K562 (cell line): ENCODE data around the gene FBXO4. TPM values are rescaled to one million over a fixed set of nuclear protein-coding genes. Genes with fewer than 3 reads are reported as not detected.

ENCODE experiments used
- ATAC-seq: fragments of 200-7000 bp; cut with Tn5 transposase; 3 replicates; pipeline ENCODE4 v1.9.1; 2020; ENCODE audit warnings: moderate library complexity
- BruUV-seq: library from RNA; stranded (reverse); fragments of 400-500 nt; replicated peaks from 2 replicates; lab custom pipeline; 2021; lab: Mats Ljungman, UMichigan
- CTCF ChIA-PET: fragments of 300-600 bp; formaldehyde crosslinking; extraction: SDS; loops from one replicate; lab custom pipeline; 2021; ENCODE audit warnings: low intra/inter-chr PET ratio; lab: Yijun Ruan, JAX
- POLR2A ChIA-PET: fragments of 300-600, 350-650 bp; sonication (Branson Sonifier 250); formaldehyde crosslinking; extraction: SDS; loops from one replicate; lab custom pipeline; 2021; ENCODE audit warnings: antibody characterized with exemption, inconsistent platforms; lab: Yijun Ruan, JAX
- DNase-seq, 4 experiments: peaks; one replicate each; pipeline versions ENCODE4 v3.0.0 to v3.0.0-alpha.2; 2011 to 2018; ENCODE audit warnings: low spot score in 3 of 4, mixed read lengths in 3 of 4; ENCODE audit errors: extremely low read depth in 1 of 4
- FAIRE-seq: peaks from 2 replicates; lab custom pipeline; 2011; peaks lifted over from hg19 to GRCh38; lab: Jason Lieb, UNC
- H2AFZ ChIP-seq: 2 replicates; pipeline ENCODE4 v1.6.0; 2011; ENCODE audit warnings: low read depth, low read length, control low read depth, inconsistent platforms
- H3K27ac ChIP-seq: fragments of 200-600 bp; 3 replicates; pipeline ENCODE4 v1.8.0; 2011; ENCODE audit warnings: low read depth, mild to moderate bottlenecking, control low read depth, inconsistent platforms, low read length, moderate library complexity, mixed read lengths; ENCODE audit errors: extremely low read depth
- H3K27me3 ChIP-seq, 2 experiments: fragments of 300-600 bp in 1 of 2; 2 replicates in 1 of 2; 3 replicates in 1 of 2; pipeline versions ENCODE4 v1.6.0 to v1.8.0; 2011; ENCODE audit warnings: inconsistent platforms in 2 of 2, low read length in 2 of 2, mild to moderate bottlenecking in 1 of 2, mixed read lengths in 1 of 2, moderate library complexity in 1 of 2; ENCODE audit not compliant: control insufficient read depth in 2 of 2, insufficient read depth in 2 of 2
- H3K36me3 ChIP-seq: fragments of 300-600 bp; 3 replicates; pipeline ENCODE4 v1.8.0; 2011; ENCODE audit warnings: mild to moderate bottlenecking, low read length, inconsistent platforms; ENCODE audit not compliant: control insufficient read depth, insufficient read depth
- H3K4me1 ChIP-seq, 2 experiments: fragments of 200-600 bp in 1 of 2; replicated peaks in 1 of 2; 2 replicates in 1 of 2; 3 replicates in 1 of 2; pipeline versions ENCODE4 v1.5.1 to v1.8.0; 2011; ENCODE audit warnings: inconsistent platforms in 2 of 2, low read length in 2 of 2, mild to moderate bottlenecking in 1 of 2, mixed read lengths in 1 of 2, moderate library complexity in 1 of 2; ENCODE audit not compliant: control insufficient read depth in 2 of 2, insufficient read depth in 2 of 2
- H3K4me2 ChIP-seq: 2 replicates; pipeline ENCODE4 v1.6.1; 2011; ENCODE audit warnings: low read length, control low read depth, inconsistent platforms, mixed read lengths; ENCODE audit not compliant: insufficient read depth
- H3K4me3 ChIP-seq: fragments of 200-600 bp; sonication (generic), shearing (Covaris generic); 2 replicates; pipeline ENCODE4 v1.5.1; 2016; ENCODE audit warnings: control low read depth, inconsistent platforms
- H3K79me2 ChIP-seq: fragments of 200-600 bp; 3 replicates; pipeline ENCODE4 v1.8.0; 2011; ENCODE audit warnings: low read length, inconsistent platforms; ENCODE audit not compliant: control insufficient read depth, insufficient read depth
- H3K9ac ChIP-seq, 2 experiments: 2 replicates each; pipeline versions ENCODE4 v1.6.0 to v1.6.1; 2011; ENCODE audit warnings: low read depth in 2 of 2, low read length in 2 of 2, control low read depth in 1 of 2, inconsistent platforms in 1 of 2, mild to moderate bottlenecking in 1 of 2, mixed read lengths in 1 of 2; ENCODE audit not compliant: insufficient read depth in 1 of 2
- H3K9me1 ChIP-seq: one replicate; pipeline ENCODE4 v1.6.0; 2011; ENCODE audit warnings: inconsistent platforms, mild to moderate bottlenecking, low read length, moderate library complexity; ENCODE audit not compliant: control insufficient read depth, insufficient read depth
- H3K9me3 ChIP-seq: replicated peaks from 2 replicates; pipeline ENCODE4 v1.5.1; 2011; ENCODE audit warnings: low read depth, low read length, inconsistent platforms; ENCODE audit not compliant: control insufficient read depth, insufficient read depth
- H4K20me1 ChIP-seq: replicated peaks from 2 replicates; pipeline ENCODE4 v1.6.1; 2011; ENCODE audit warnings: low read length, inconsistent platforms, mixed read lengths; ENCODE audit not compliant: control insufficient read depth, insufficient read depth
- PBX2 ChIP-seq, 2 experiments: IDR thresholded peaks in 1 of 2; conservative IDR thresholded peaks in 1 of 2; 2 replicates each; pipeline ENCODE4 v1.6.1; 2016; ENCODE audit warnings: low read depth in 2 of 2, mild to moderate bottlenecking in 1 of 2, missing compliant biosample characterization in 1 of 2, missing genetic modification characterization in 1 of 2, moderate library complexity in 1 of 2
- ZBTB40 ChIP-seq, 2 experiments: fragments of 450-650 bp in 1 of 2; sonication (generic) in 1 of 2; formaldehyde crosslinking in 1 of 2; IDR thresholded peaks; 2 replicates each; pipeline versions ENCODE4 v1.7.1 to v1.9.0; 2016 to 2022; ENCODE audit warnings: inconsistent platforms in 1 of 2, mild to moderate bottlenecking in 1 of 2, missing genetic modification reagents in 1 of 2
- WGBS: fragments of 100-300 bp; shearing (Covaris generic); methylation state at CpG from one replicate; pipeline ENCODE4 v1.1.6; 2016; ENCODE audit warnings: low coverage, mixed read lengths; ENCODE audit not compliant: insufficient coverage; ENCODE audit errors: missing lambda C conversion rate; 5-methylcytosine and 5-hydroxymethylcytosine counted together
- in situ Hi-C: fragments of 300-500 bp; cut with MboI; formaldehyde crosslinking; loops from 4 replicates; pipeline ENCODE4 v1.15.0; 2018; ENCODE audit warnings: inconsistent platforms, mixed read lengths
- intact Hi-C: fragments of 100-400 bp; cut with micrococcal nuclease; formaldehyde crosslinking; loops from 2 replicates; pipeline ENCODE4 v1.14.2; 2022
- polyA plus RNA-seq, 8 experiments: library from polyadenylated mRNA; depleted of rRNA in 4 of 8; stranded (reverse) in 5 of 8; unstranded in 3 of 8; fragments of >200 nt; fragmentation: Nextera tagmentation in 2 of 8; fragmentation: Illumina TruSeq in 1 of 8; extraction: Ambion mirVana in 2 of 8; extraction: Trizol in 1 of 8; gene quantifications; 2 replicates each; pipeline versions ENCODE4 v1.2.1 to v1.2.3, GENCODE V29; 2011 to 2014; ENCODE audit warnings: inconsistent platforms in 1 of 8, missing spikeins in 1 of 8
- total RNA-seq, 7 experiments: library from RNA; depleted of rRNA in 6 of 7; stranded (reverse); fragments of >200 nt in 6 of 7; fragmentation: Illumina TruSeq in 2 of 7; extraction: Trizol in 2 of 7; gene quantifications; 2 replicates each; pipeline versions ENCODE4 v1.2.1 to v1.2.3, GENCODE V29; 2011 to 2021; ENCODE audit warnings: low replicate concordance in 1 of 7
- TF ChIP-seq, protein P1 (sequence below), 3 experiments: IDR thresholded peaks in 2 of 3; conservative IDR thresholded peaks in 1 of 3; 2 replicates each; pipeline ENCODE4 v1.5.1; 2011 to 2012; ENCODE audit warnings: low read length in 3 of 3, mild to moderate bottlenecking in 3 of 3, control low read depth in 2 of 3, improper control_type of control experiment in 1 of 3, inconsistent platforms in 1 of 3, low read depth in 1 of 3, mixed read lengths in 1 of 3, moderate library complexity in 1 of 3; ENCODE audit not compliant: insufficient read depth in 2 of 3

FBXO4 gene
- total and polyA plus RNA-seq, 9 of the 15 experiments (the other 6 are each of a cell fraction or from before 2014, with no cell fraction given), result 5.9 to 33.4 (median 19.6) TPM

- FAIRE-seq, result no peak
- BruUV-seq, result no TSS peak
- intact Hi-C loops, result no loop called here
- CTCF ChIA-PET, result no interaction called here
- Histone ChIP-seq H3K4me3 (no peak overlapping the region), H3K36me3 (no peaks in the 10 kb centered on the region), H3K4me1 (0 out of 5 replicates have a peak, but pooled peaks cover 0 to 3% of the 10 kb centered on the region in 2 experiments)
- WGBS, result 48% methylated on average over 22 of the region's 22 CpGs
- in situ Hi-C loops, result no loop called here
- POLR2A ChIA-PET, result no interaction called here
- no peak for TF ChIP-seq PBX2 (CRISPR knock-in tag; IDR thresholded peaks at IDR 0.05; ENCODE audit: low read depth)
- TF ChIP-seq PBX2 (tag; conservative IDR thresholded peaks at IDR 0.05; ENCODE audit: low read depth), result no peak
- peak; percentile 81 for TF ChIP-seq ZBTB40 (IDR thresholded peaks at IDR 0.05)
- TF ChIP-seq ZBTB40 (CRISPR knock-in tag; IDR thresholded peaks at IDR 0.05), result peak; percentile 84
- TF ChIP-seq, protein P1, sequence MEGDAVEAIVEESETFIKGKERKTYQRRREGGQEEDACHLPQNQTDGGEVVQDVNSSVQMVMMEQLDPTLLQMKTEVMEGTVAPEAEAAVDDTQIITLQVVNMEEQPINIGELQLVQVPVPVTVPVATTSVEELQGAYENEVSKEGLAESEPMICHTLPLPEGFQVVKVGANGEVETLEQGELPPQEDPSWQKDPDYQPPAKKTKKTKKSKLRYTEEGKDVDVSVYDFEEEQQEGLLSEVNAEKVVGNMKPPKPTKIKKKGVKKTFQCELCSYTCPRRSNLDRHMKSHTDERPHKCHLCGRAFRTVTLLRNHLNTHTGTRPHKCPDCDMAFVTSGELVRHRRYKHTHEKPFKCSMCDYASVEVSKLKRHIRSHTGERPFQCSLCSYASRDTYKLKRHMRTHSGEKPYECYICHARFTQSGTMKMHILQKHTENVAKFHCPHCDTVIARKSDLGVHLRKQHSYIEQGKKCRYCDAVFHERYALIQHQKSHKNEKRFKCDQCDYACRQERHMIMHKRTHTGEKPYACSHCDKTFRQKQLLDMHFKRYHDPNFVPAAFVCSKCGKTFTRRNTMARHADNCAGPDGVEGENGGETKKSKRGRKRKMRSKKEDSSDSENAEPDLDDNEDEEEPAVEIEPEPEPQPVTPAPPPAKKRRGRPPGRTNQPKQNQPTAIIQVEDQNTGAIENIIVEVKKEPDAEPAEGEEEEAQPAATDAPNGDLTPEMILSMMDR (IDR thresholded peaks at IDR 0.05 in 2 of 3, conservative IDR thresholded peaks at IDR 0.05 in 1 of 3; ENCODE audit: insufficient read depth in 2 of 3, low read depth in 1 of 3, low read length in 3 of 3), result peak; percentile 7 to 38 (median 27); a peak in 2 of 6 replicates
- TF ChIP-seq, all 486 proteins: peak for 2
- no peaks in the 10 kb centered on the region for H4K20me1 ChIP-seq
- no peaks in the 10 kb centered on the region for H3K9me3 ChIP-seq
- DNase-seq (peak in 1 of 4 experiments; percentile 20), ATAC-seq (peak; percentile 41; the same call in 2 of the 3 replicates)
- no peak overlapping the region for H3K9ac ChIP-seq
- no peak overlapping the region for H3K27ac ChIP-seq
- H3K9me1 ChIP-seq, result no peaks in the 10 kb centered on the region
- H3K4me2 ChIP-seq, result no peak overlapping the region
- no peaks in the 10 kb centered on the region for H3K79me2 ChIP-seq
- H2AFZ ChIP-seq, result no peak overlapping the region
- H3K27me3 ChIP-seq, result no peaks in the 10 kb centered on the region
Measured at GRCh38 chr5:41968153-41968723, 43.2 kb downstream of the FBXO4 start.
